22Rv1 (cell line): Measurements from ENCODE around the gene KRT24.

ENCODE experiments used
- H3K27ac ChIP-seq: fragments of 450-650 bp; 2 replicates; pipeline ENCODE4 v1.5.1; 2017
- ZFX ChIP-seq: fragments of 450-650 bp; IDR thresholded peaks from 2 replicates; pipeline ENCODE4 v1.6.1; 2017; ENCODE audit warnings: antibody characterized with exemption, borderline replicate concordance
- TF ChIP-seq, protein P1 (sequence below): fragments of 450-650 bp; IDR thresholded peaks from 2 replicates; pipeline ENCODE4 v1.5.1; 2017; ENCODE audit warnings: mild to moderate bottlenecking

The KRT24 gene

DNA sequence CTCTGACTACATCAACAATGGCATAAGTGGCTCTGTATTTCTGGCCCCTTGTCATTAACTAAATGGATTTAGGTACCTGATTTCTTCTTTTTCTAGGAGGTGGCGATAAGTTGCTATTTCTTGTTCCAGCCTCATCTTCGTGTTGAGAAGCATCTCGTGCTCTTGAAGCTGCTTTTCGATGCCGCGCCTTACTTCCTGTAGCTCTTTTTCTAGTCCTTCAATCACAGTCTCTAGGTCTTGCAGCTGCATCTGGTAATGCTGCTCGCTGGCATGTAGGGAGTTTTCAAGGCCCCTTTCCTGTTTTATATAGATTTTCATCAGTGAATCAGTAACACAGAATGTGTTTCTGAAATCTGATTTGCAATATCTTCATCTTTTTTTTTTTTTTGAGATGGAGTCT, 43.6 kb downstream of the KRT24 start:
- H3K27ac ChIP-seq: no peak overlapping the region
- TF ChIP-seq ZFX: no peak
- TF ChIP-seq, protein P1, sequence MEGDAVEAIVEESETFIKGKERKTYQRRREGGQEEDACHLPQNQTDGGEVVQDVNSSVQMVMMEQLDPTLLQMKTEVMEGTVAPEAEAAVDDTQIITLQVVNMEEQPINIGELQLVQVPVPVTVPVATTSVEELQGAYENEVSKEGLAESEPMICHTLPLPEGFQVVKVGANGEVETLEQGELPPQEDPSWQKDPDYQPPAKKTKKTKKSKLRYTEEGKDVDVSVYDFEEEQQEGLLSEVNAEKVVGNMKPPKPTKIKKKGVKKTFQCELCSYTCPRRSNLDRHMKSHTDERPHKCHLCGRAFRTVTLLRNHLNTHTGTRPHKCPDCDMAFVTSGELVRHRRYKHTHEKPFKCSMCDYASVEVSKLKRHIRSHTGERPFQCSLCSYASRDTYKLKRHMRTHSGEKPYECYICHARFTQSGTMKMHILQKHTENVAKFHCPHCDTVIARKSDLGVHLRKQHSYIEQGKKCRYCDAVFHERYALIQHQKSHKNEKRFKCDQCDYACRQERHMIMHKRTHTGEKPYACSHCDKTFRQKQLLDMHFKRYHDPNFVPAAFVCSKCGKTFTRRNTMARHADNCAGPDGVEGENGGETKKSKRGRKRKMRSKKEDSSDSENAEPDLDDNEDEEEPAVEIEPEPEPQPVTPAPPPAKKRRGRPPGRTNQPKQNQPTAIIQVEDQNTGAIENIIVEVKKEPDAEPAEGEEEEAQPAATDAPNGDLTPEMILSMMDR: no peak

DNA sequence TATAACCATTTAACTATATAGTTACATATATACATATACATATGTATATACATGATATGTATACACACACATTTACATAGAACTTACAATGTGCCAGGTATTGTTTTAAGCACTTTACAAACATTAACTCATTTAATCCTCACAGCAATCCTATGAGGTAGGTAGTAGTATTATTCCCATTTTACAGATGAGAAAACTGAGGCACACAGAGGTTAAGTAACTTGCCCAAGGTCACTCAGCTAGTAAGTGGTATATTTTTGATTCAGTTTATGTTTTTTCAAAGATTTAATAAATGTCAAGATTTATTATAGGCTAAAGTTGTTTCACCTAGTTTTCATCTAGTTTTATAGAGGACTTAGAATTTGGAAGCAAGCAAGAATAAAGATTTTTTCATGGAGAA, 45.2 kb downstream of the KRT24 start:
- TF ChIP-seq, protein P1: no peak
- TF ChIP-seq ZFX: no peak
- no peak overlapping the region for H3K27ac ChIP-seq

DNA sequence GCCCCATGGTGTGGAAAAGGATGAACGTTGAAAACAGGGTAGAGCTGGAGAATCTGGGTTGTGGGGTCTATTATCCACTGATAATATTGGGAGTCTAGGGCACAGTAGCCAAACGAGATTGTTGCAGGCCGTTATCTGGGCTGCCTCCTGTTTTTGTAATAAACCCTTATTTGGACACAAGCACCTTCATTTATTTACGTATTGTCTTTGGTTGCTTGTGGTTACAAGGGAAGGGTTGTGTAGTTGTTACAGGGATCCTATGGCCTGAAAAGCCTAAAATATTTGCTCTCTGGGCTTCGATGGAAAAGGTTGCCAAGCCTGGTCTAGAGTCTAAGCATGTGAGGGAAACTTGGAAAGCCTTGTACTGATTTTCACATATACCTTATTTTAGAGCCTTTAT, 51.6 kb downstream of the KRT24 start:
- no peak for TF ChIP-seq ZFX
- TF ChIP-seq, protein P1: no peak
- H3K27ac ChIP-seq: no peak overlapping the region

DNA sequence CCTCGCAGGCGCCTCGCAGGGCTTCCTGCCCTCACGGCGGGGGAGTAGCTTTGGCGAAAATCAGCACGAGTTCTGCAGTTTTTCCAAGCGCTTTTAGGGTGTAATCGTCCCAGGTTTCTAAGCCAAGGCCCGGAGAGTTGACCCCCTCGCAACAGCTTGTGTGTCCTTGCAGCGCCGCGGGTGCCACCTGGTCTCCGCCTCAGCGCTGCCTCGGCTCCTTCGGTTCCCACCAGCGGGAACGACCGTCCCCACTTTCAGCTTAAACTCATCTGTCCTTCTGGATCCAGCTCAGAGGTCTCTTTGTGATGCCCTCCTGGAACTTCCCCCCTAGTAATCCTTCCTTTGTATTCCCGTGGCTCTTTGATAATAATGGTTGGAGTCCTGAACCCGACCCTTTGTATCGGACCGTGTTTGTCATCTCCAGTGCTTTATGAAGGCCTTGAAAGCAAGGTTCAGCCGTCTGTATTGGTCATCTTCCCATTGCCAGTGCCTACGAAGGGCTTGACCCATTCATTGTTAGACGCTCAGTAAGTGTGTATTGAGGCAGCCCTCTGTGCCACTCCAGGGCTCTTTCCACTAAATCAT, 55.1 kb downstream of the KRT24 start:
- TF ChIP-seq ZFX: no peak
- TF ChIP-seq, protein P1: no peak
- H3K27ac ChIP-seq: peak overlapping the region; percentile 88
